Trophoblast cell (in vitro differentiated cells and primary cell): ENCODE results near the gene FRMPD4.

Source experiments
- DNase-seq, 2 donors: peaks; one replicate each; pipeline ENCODE4 v3.0.0-alpha.2; 2016
- H2AFZ ChIP-seq: 2 replicates; pipeline ENCODE4 v1.6.1; 2013; ENCODE audit warnings: low read length, moderate library complexity, mild to moderate bottlenecking; ENCODE audit not compliant: insufficient read depth, poor library complexity
- H2AK5ac ChIP-seq: 2 replicates; pipeline ENCODE4 v1.6.1; 2013; ENCODE audit warnings: mild to moderate bottlenecking, low read length
- H2BK120ac ChIP-seq: 2 replicates; pipeline ENCODE4 v1.6.1; 2013; ENCODE audit warnings: low read length, mild to moderate bottlenecking, moderate library complexity; ENCODE audit not compliant: insufficient read depth, poor library complexity
- H2BK12ac ChIP-seq: 2 replicates; pipeline ENCODE4 v1.6.1; 2013; ENCODE audit warnings: mild to moderate bottlenecking, low read length, moderate library complexity
- H2BK5ac ChIP-seq: 2 replicates; pipeline ENCODE4 v1.6.1; 2013; ENCODE audit warnings: low read length, low read depth, moderate library complexity, mild to moderate bottlenecking; ENCODE audit not compliant: poor library complexity
- H3K14ac ChIP-seq: 2 replicates; pipeline ENCODE4 v1.6.1; 2013; ENCODE audit warnings: mild to moderate bottlenecking, low read length
- H3K18ac ChIP-seq: 2 replicates; pipeline ENCODE4 v1.6.1; 2013; ENCODE audit warnings: mild to moderate bottlenecking, low read length
- H3K23ac ChIP-seq: 2 replicates; pipeline ENCODE4 v1.6.1; 2013; ENCODE audit warnings: low read length
- H3K27ac ChIP-seq: 2 replicates; pipeline ENCODE4 v1.5.1; 2013; ENCODE audit warnings: low read depth, mild to moderate bottlenecking, inconsistent platforms, low read length, moderate library complexity
- H3K27me3 ChIP-seq: 2 replicates; pipeline ENCODE4 v1.6.1; 2013; ENCODE audit warnings: inconsistent platforms, mild to moderate bottlenecking, low read length, moderate library complexity; ENCODE audit not compliant: insufficient read depth
- H3K36me3 ChIP-seq, 2 experiments: 1 replicate in 1 of 2; 2 replicates in 1 of 2; pipeline ENCODE4 v1.6.1; 2013; ENCODE audit warnings: low read length in 2 of 2, mild to moderate bottlenecking in 2 of 2, moderate library complexity in 1 of 2; ENCODE audit not compliant: insufficient read depth in 2 of 2, control insufficient read depth in 1 of 2
- H3K4ac ChIP-seq: 2 replicates; pipeline ENCODE4 v1.6.1; 2013; ENCODE audit warnings: low read depth, mild to moderate bottlenecking, low read length, moderate library complexity
- H3K4me1 ChIP-seq, 2 experiments: 1 replicate in 1 of 2; 2 replicates in 1 of 2; pipeline ENCODE4 v1.6.1; 2013; ENCODE audit warnings: low read length in 2 of 2, mild to moderate bottlenecking in 2 of 2, moderate library complexity in 1 of 2; ENCODE audit not compliant: insufficient read depth in 2 of 2, control insufficient read depth in 1 of 2
- H3K4me2 ChIP-seq: 2 replicates; pipeline ENCODE4 v1.6.1; 2013; ENCODE audit warnings: inconsistent platforms, mild to moderate bottlenecking, low read length, moderate library complexity
- H3K4me3 ChIP-seq: 2 replicates; pipeline ENCODE4 v1.5.1; 2013; ENCODE audit warnings: mild to moderate bottlenecking, low read depth, low read length, inconsistent platforms
- H3K79me1 ChIP-seq: one replicate; pipeline ENCODE4 v1.6.1; 2013; ENCODE audit warnings: low read length
- H3K79me2 ChIP-seq: 2 replicates; pipeline ENCODE4 v1.6.1; 2013; ENCODE audit warnings: low read length, mild to moderate bottlenecking; ENCODE audit not compliant: control insufficient read depth, insufficient read depth, poor library complexity
- H3K9ac ChIP-seq: 2 replicates; pipeline ENCODE4 v1.6.1; 2013; ENCODE audit warnings: mild to moderate bottlenecking, low read length
- H3K9me3 ChIP-seq: 2 replicates; pipeline ENCODE4 v1.6.1; 2013; ENCODE audit warnings: low read depth, mild to moderate bottlenecking, control low read depth, inconsistent platforms, low read length; ENCODE audit not compliant: insufficient read depth
- H4K12ac ChIP-seq: 2 replicates; pipeline ENCODE4 v1.6.1; 2013; ENCODE audit warnings: low read depth, mild to moderate bottlenecking, low read length, moderate library complexity
- H4K8ac ChIP-seq: 2 replicates; pipeline ENCODE4 v1.6.1; 2013; ENCODE audit warnings: low read depth, mild to moderate bottlenecking, low read length, moderate library complexity
- H4K91ac ChIP-seq: one replicate; pipeline ENCODE4 v1.6.1; 2013; ENCODE audit warnings: low read depth, mild to moderate bottlenecking, low read length, moderate library complexity
- WGBS: extraction: QIAGEN DNeasy Blood & Tissue Kit; methylation state at CpG from one replicate; pipeline ENCODE4 v1.1.7; 2013; ENCODE audit warnings: missing lambda C conversion rate; ENCODE audit not compliant: insufficient read length, insufficient coverage; ENCODE audit errors: extremely low coverage; 5-methylcytosine and 5-hydroxymethylcytosine counted together

FRMPD4 gene

GRCh38 chrX:12141511-12141910 is 3.2 kb downstream of the FRMPD4 start:
- Histone ChIP-seq H4K8ac (no peak overlapping the region), H3K4me3 (no peak overlapping the region), H3K4me2 (no peak overlapping the region), H2BK12ac (no peak overlapping the region), H3K9ac (no peak overlapping the region), H3K79me1 (peaks cover 5% of the 10 kb centered on the region), H2BK5ac (no peak overlapping the region), H3K36me3 (no peaks in the 10 kb centered on the region), H3K14ac (no peak overlapping the region), H3K23ac (no peak overlapping the region), H3K4ac (no peak overlapping the region), H2AFZ (no peak overlapping the region), H2AK5ac (no peak overlapping the region), H3K79me2 (peaks cover 2% of the 10 kb centered on the region), H4K12ac (no peak overlapping the region), H3K9me3 (no peaks in the 10 kb centered on the region), H3K27ac (no peak overlapping the region), H3K18ac (no peak overlapping the region), H2BK120ac (no peak overlapping the region), H3K27me3 (peaks cover 4% of the 10 kb centered on the region), H3K4me1 (peaks cover 0 to 3% of the 10 kb centered on the region in 2 experiments), H4K91ac (no peak overlapping the region)
- WGBS, result no CpG with 5 or more reads among the region's 3 CpGs
- no peak for DNase-seq

GRCh38 chrX:12142661-12143060 is 4.4 kb downstream of the FRMPD4 start:
- Histone ChIP-seq H3K9me3 (no peaks in the 10 kb centered on the region), H3K79me2 (peaks cover 2% of the 10 kb centered on the region), H4K12ac (no peak overlapping the region), H3K4ac (no peak overlapping the region), H4K8ac (no peak overlapping the region), H3K27ac (no peak overlapping the region), H3K14ac (no peak overlapping the region), H2BK120ac (no peak overlapping the region), H3K18ac (no peak overlapping the region), H4K91ac (no peak overlapping the region), H2AFZ (no peak overlapping the region), H3K36me3 (no peaks in the 10 kb centered on the region), H3K4me2 (no peak overlapping the region), H3K27me3 (peaks cover 4% of the 10 kb centered on the region), H2BK5ac (no peak overlapping the region), H2AK5ac (no peak overlapping the region), H3K4me1 (peaks cover 0 to 3% of the 10 kb centered on the region in 2 experiments), H3K4me3 (no peak overlapping the region), H2BK12ac (no peak overlapping the region), H3K79me1 (peaks cover 5% of the 10 kb centered on the region), H3K23ac (no peak overlapping the region), H3K9ac (no peak overlapping the region)
- WGBS, result no CpG with 5 or more reads among the region's 4 CpGs
- DNase-seq, result no peak

GRCh38 chrX:12145402-12145801 is 7.1 kb downstream of the FRMPD4 start:
- Histone ChIP-seq H2BK120ac (no peak overlapping the region), H4K91ac (no peak overlapping the region), H3K27ac (no peak overlapping the region), H3K18ac (no peak overlapping the region), H2BK12ac (no peak overlapping the region), H2BK5ac (no peak overlapping the region), H3K23ac (no peak overlapping the region), H3K4ac (no peak overlapping the region), H3K14ac (no peak overlapping the region), H4K12ac (no peak overlapping the region), H3K9ac (no peak overlapping the region), H2AK5ac (no peak overlapping the region), H3K4me1 (no peaks in the 10 kb centered on the region), H3K9me3 (no peaks in the 10 kb centered on the region), H3K36me3 (no peaks in the 10 kb centered on the region), H2AFZ (no peak overlapping the region), H3K27me3 (no peaks in the 10 kb centered on the region), H3K4me3 (no peak overlapping the region), H4K8ac (no peak overlapping the region), H3K4me2 (no peak overlapping the region), H3K79me2 (no peaks in the 10 kb centered on the region), H3K79me1 (no peaks in the 10 kb centered on the region)
- DNase-seq, result no peak
- no CpG with 5 or more reads among the region's 2 CpGs for WGBS

- H3K4me1 ChIP-seq, result no peaks in the 10 kb centered on the region
- WGBS, result no CpG with 5 or more reads among the region's 4 CpGs
These were observed 11.6 kb downstream of the FRMPD4 start for GRCh38 chrX:12149670-12150407.

More at GRCh38 chrX:12149670-12150407, 11.6 kb downstream of the FRMPD4 start:
- H2BK120ac ChIP-seq, result no peak overlapping the region
- H3K4me2 ChIP-seq, result no peak overlapping the region
- H3K18ac ChIP-seq, result no peak overlapping the region
- no peak overlapping the region for H2BK5ac ChIP-seq
- H3K4me3 ChIP-seq, result no peak overlapping the region
- H3K27ac ChIP-seq, result no peak overlapping the region
- no peak overlapping the region for H4K8ac ChIP-seq
- H2AK5ac ChIP-seq, result no peak overlapping the region
- H3K36me3 ChIP-seq, result no peaks in the 10 kb centered on the region
- no peaks in the 10 kb centered on the region for H3K9me3 ChIP-seq
- no peaks in the 10 kb centered on the region for H3K79me2 ChIP-seq
- no peak for DNase-seq
- H3K79me1 ChIP-seq, result no peaks in the 10 kb centered on the region
- no peak overlapping the region for H3K9ac ChIP-seq
- no peak overlapping the region for H4K12ac ChIP-seq
- no peak overlapping the region for H2AFZ ChIP-seq
- H3K4ac ChIP-seq, result no peak overlapping the region
- no peak overlapping the region for H3K23ac ChIP-seq
- H3K14ac ChIP-seq, result no peak overlapping the region
- H4K91ac ChIP-seq, result no peak overlapping the region
- H2BK12ac ChIP-seq, result no peak overlapping the region
- H3K27me3 ChIP-seq, result no peaks in the 10 kb centered on the region
